NB4 (cell line): Measurements from ENCODE around the gene ABLIM2.

Experiments
- MAX ChIP-seq: IDR thresholded peaks from 2 replicates; pipeline ENCODE4 v1.6.1; 2011; ENCODE audit warnings: low read depth, low read length
- MYC ChIP-seq: IDR thresholded peaks from 2 replicates; pipeline ENCODE4 v1.6.1; 2011; ENCODE audit warnings: low read depth, low read length
- POLR2A ChIP-seq: IDR thresholded peaks from 2 replicates; pipeline ENCODE4 v1.6.1; 2011; ENCODE audit warnings: mild to moderate bottlenecking; ENCODE audit not compliant: insufficient read length; ENCODE audit errors: extremely low read depth
- TF ChIP-seq, protein P1 (sequence below): IDR thresholded peaks from one replicate; pipeline ENCODE4 v1.5.1; 2012; ENCODE audit warnings: low read depth, low read length

- TF ChIP-seq, protein P1, sequence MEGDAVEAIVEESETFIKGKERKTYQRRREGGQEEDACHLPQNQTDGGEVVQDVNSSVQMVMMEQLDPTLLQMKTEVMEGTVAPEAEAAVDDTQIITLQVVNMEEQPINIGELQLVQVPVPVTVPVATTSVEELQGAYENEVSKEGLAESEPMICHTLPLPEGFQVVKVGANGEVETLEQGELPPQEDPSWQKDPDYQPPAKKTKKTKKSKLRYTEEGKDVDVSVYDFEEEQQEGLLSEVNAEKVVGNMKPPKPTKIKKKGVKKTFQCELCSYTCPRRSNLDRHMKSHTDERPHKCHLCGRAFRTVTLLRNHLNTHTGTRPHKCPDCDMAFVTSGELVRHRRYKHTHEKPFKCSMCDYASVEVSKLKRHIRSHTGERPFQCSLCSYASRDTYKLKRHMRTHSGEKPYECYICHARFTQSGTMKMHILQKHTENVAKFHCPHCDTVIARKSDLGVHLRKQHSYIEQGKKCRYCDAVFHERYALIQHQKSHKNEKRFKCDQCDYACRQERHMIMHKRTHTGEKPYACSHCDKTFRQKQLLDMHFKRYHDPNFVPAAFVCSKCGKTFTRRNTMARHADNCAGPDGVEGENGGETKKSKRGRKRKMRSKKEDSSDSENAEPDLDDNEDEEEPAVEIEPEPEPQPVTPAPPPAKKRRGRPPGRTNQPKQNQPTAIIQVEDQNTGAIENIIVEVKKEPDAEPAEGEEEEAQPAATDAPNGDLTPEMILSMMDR = no peak
- TF ChIP-seq MAX = no peak
- TF ChIP-seq POLR2A = no peak
- TF ChIP-seq MYC = no peak
Observed at GRCh38 chr4:7995135-7995534, 163.5 kb downstream of the ABLIM2 start.
